ENCODE data around the gene ATP8A2.
"Not testable (repeated sequence)": the region's sequence is repeated elsewhere in the genome, so short reads cannot be mapped to it uniquely, and the experiment has no call there.

ATP8A2 gene

DNA sequence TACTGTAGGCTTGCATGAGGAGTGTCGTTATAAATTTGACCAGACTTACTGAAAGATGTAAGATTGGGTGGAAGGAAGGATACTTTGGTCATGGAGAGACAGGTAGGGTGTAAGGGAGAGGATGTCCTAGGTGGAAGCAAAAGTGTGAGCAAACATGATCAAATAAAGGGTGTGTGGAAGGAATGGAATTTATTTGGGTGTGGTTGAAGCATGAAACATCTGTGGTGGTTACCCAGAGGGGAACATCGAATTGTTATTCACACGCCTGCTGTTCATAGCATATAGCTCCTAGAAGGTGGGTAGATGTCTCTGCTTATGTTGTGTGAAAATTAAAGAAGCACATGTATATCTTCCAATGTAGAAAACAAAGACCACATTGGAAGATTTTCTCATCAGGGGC, 157.7 kb downstream of the ATP8A2 start:
- H3K27me3 ChIP-seq (ENCODE audit: control insufficient read depth in 1 of 2, insufficient read depth in 2 of 2, low read length in 2 of 2): no peaks in the 10 kb centered on the region
- H3K9ac ChIP-seq (ENCODE audit: low read length in 2 of 2): no peak overlapping the region
- H3K4me1 ChIP-seq (ENCODE audit: control insufficient read depth, insufficient read depth, low read length): no peaks in the 10 kb centered on the region
- H3K27ac ChIP-seq (ENCODE audit: low read length): no peak overlapping the region
- no peak overlapping the region for H3K4me3 ChIP-seq (ENCODE audit: low read length in 2 of 2)
- no peaks in the 10 kb centered on the region for H3K36me3 ChIP-seq (ENCODE audit: control insufficient read depth in 2 of 2, insufficient read depth in 2 of 2, low read length in 2 of 2)
- peaks cover 8 to 9% of the 10 kb centered on the region in 2 donors for H3K9me3 ChIP-seq (ENCODE audit: control insufficient read depth in 2 of 2, low read length in 2 of 2)

DNA sequence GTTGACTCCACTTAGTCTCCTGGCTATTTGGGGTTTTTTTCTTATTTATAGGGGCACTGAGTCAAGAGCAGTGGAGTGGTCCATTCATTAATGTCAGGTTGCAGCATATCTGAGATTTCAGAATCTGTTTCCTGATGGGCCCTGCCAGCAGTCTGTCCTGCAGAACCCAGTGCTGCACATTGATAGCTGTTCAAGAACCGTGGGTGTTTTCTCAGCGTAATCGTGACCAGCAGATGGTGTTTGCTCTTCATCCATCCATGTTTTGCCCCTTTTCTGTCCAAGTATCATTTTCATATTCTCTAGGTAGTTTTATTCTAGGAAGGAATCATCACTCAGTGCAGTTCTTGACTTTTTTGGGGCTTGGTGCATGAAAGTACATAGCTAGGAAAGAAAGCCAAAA, 166.5 kb downstream of the ATP8A2 start:
- Histone ChIP-seq H3K27me3 (ENCODE audit: control insufficient read depth in 1 of 2, insufficient read depth in 2 of 2, low read length in 2 of 2) (no peaks in the 10 kb centered on the region), H3K4me1 (ENCODE audit: control insufficient read depth, insufficient read depth, low read length) (no peaks in the 10 kb centered on the region), H3K36me3 (ENCODE audit: control insufficient read depth in 2 of 2, insufficient read depth in 2 of 2, low read length in 2 of 2) (no peaks in the 10 kb centered on the region), H3K9ac (ENCODE audit: low read length in 2 of 2) (no peak overlapping the region), H3K9me3 (ENCODE audit: control insufficient read depth in 2 of 2, low read length in 2 of 2) (no peaks in the 10 kb centered on the region), H3K27ac (ENCODE audit: low read length) (no peak overlapping the region), H3K4me3 (ENCODE audit: low read length in 2 of 2) (no peak overlapping the region)

DNA sequence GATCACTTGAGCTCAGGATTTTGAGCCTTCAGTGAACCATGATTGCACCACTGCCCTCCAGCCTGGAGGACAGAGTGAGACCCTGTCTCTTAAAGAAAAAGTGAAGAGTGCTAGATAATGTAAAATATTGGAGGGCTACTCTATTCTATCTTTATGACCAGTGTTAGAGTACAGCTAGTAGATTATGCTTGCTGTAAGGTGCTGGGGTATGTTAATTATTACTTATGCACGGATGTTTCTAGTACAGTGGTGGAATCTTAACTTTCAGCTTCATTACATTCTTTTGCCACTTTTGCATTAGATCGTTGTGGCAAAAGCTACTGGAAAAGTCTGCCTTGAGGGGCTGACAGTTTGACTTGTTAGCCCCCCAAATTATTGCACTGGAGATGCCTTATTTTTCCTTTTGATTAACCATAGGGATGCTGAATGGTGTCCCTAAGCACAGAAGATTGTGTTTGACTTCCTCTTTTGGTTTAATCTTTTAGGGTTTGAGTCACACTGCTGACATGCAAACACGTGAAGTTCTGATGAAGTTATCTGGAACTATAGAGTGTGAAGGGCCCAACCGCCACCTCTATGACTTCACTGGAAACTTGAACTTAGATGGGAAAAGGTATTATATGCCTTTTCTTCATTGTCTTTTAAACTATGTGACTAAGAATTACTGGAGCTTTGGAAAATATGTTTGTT, 169.8 kb downstream of the ATP8A2 start:
- Histone ChIP-seq H3K27ac (ENCODE audit: low read length) (no peak overlapping the region), H3K36me3 (ENCODE audit: control insufficient read depth in 2 of 2, insufficient read depth in 2 of 2, low read length in 2 of 2) (no peaks in the 10 kb centered on the region), H3K9me3 (ENCODE audit: control insufficient read depth in 2 of 2, low read length in 2 of 2) (no peaks in the 10 kb centered on the region), H3K4me3 (ENCODE audit: low read length in 2 of 2) (no peak overlapping the region), H3K4me1 (ENCODE audit: control insufficient read depth, insufficient read depth, low read length) (no peaks in the 10 kb centered on the region), H3K9ac (ENCODE audit: low read length in 2 of 2) (no peak overlapping the region), H3K27me3 (ENCODE audit: control insufficient read depth in 1 of 2, insufficient read depth in 2 of 2, low read length in 2 of 2) (no peaks in the 10 kb centered on the region)

DNA sequence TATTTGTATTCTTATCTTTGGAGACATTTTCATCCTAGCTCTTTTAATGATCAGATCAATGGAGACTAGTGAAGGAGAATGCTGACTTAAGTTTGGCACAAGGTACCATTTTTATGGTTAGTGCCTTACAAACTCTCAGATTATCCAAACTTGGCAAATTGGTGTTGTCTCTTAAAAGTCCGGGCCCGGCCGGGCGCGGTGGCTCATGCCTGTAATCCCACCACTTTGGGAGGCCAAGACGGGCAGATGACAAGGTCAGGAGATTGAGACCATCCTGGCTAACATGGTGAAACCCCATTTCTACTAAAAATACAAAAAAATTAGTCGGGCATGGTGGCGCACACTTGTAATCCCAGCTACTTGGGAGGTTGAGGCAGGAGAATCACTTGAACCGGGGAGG, 177.2 kb downstream of the ATP8A2 start:
- H3K9me3 ChIP-seq (ENCODE audit: control insufficient read depth in 2 of 2, low read length in 2 of 2); H3K27me3 ChIP-seq (ENCODE audit: control insufficient read depth in 1 of 2, insufficient read depth in 2 of 2, low read length in 2 of 2); H3K4me3 ChIP-seq (ENCODE audit: low read length in 2 of 2); H3K9ac ChIP-seq (ENCODE audit: low read length in 2 of 2); H3K36me3 ChIP-seq (ENCODE audit: control insufficient read depth in 2 of 2, insufficient read depth in 2 of 2, low read length in 2 of 2); H3K27ac ChIP-seq (ENCODE audit: low read length); H3K4me1 ChIP-seq (ENCODE audit: control insufficient read depth, insufficient read depth, low read length): not testable (repeated sequence)

DNA sequence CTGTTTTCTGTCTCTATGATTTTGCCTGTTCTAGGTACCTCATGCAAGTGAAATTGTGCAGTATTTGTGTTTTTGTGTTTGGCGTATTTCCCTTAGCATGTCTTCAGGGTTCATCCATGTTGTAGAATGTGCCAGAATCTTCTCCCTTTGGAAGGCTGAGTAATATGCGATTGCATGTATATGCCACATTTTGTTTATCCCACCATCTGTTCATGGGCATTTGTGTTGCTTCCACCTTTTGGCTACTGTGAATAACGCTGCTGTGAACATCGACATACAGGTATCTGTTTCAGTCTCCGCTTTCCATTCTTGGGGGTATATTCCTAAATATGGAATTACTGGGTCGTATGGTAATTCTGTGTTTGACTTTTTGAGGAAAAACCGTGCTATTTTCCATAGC, 190.0 kb downstream of the ATP8A2 start:
- no peak overlapping the region for H3K9ac ChIP-seq (ENCODE audit: low read length in 2 of 2)
- no peaks in the 10 kb centered on the region for H3K4me1 ChIP-seq (ENCODE audit: control insufficient read depth, insufficient read depth, low read length)

DNA sequence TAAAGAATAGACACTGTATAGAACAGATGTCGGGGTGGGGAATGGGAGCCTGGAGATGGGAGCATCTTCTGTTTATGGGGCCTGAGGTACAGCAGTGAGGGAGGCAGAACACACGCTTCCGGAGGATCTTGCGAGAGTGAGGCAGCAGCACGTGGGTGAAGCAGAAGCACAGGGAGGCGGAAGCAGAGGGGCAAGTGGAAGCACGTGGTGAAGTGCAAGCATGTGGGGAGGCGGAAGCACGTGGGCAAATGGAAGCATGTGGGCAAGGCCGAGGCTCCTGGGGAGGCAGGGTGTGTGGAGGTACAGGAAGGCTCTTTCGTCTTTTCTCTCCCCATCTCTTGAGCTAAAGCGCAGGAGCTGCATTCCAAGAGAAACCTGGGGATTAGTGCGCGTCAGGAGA, 198.4 kb downstream of the ATP8A2 start:
- no peak overlapping the region for H3K4me3 ChIP-seq (ENCODE audit: low read length in 2 of 2)
- H3K27ac ChIP-seq (ENCODE audit: low read length): no peak overlapping the region
- H3K9me3 ChIP-seq (ENCODE audit: control insufficient read depth in 2 of 2, low read length in 2 of 2): no peaks in the 10 kb centered on the region
- H3K27me3 ChIP-seq (ENCODE audit: control insufficient read depth in 1 of 2, insufficient read depth in 2 of 2, low read length in 2 of 2): peaks cover 0 to 2% of the 10 kb centered on the region in 2 donors
- no peaks in the 10 kb centered on the region for H3K36me3 ChIP-seq (ENCODE audit: control insufficient read depth in 2 of 2, insufficient read depth in 2 of 2, low read length in 2 of 2)
- no peak overlapping the region for H3K9ac ChIP-seq (ENCODE audit: low read length in 2 of 2)
- no peaks in the 10 kb centered on the region for H3K4me1 ChIP-seq (ENCODE audit: control insufficient read depth, insufficient read depth, low read length)

More for the DNA sequence above, 190.0 kb downstream of the ATP8A2 start:
- Histone ChIP-seq H3K27me3 (ENCODE audit: control insufficient read depth in 1 of 2, insufficient read depth in 2 of 2, low read length in 2 of 2) (no peaks in the 10 kb centered on the region), H3K36me3 (ENCODE audit: control insufficient read depth in 2 of 2, insufficient read depth in 2 of 2, low read length in 2 of 2) (no peaks in the 10 kb centered on the region), H3K27ac (ENCODE audit: low read length) (no peak overlapping the region), H3K4me3 (ENCODE audit: low read length in 2 of 2) (no peak overlapping the region), H3K9me3 (ENCODE audit: control insufficient read depth in 2 of 2, low read length in 2 of 2) (no peaks in the 10 kb centered on the region)

DNA sequence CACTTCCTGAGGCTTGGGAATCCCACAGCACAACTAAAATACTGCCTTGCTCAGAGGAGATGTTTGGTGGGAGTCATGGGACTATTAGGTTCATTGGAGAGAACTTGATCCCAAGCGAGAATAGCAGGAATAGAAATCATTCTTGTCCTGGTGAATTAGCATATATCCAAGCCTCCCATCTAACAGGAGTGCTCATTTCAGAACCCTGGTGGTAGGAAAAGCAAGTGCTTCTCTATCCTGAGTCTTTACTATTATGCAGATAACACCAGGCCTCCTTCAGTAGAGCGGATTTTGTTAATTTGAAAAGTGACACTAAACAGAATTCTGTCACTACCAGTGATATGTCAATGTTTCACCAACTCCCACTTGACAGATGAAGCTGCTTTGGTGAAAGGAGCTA, 199.5 kb downstream of the ATP8A2 start:
- Histone ChIP-seq H3K36me3 (ENCODE audit: control insufficient read depth in 2 of 2, insufficient read depth in 2 of 2, low read length in 2 of 2) (no peaks in the 10 kb centered on the region), H3K27ac (ENCODE audit: low read length) (no peak overlapping the region), H3K4me1 (ENCODE audit: control insufficient read depth, insufficient read depth, low read length) (no peaks in the 10 kb centered on the region), H3K27me3 (ENCODE audit: control insufficient read depth in 1 of 2, insufficient read depth in 2 of 2, low read length in 2 of 2) (peaks cover 0 to 2% of the 10 kb centered on the region in 2 donors), H3K9ac (ENCODE audit: low read length in 2 of 2) (no peak overlapping the region), H3K9me3 (ENCODE audit: control insufficient read depth in 2 of 2, low read length in 2 of 2) (no peaks in the 10 kb centered on the region), H3K4me3 (ENCODE audit: low read length in 2 of 2) (no peak overlapping the region)

DNA sequence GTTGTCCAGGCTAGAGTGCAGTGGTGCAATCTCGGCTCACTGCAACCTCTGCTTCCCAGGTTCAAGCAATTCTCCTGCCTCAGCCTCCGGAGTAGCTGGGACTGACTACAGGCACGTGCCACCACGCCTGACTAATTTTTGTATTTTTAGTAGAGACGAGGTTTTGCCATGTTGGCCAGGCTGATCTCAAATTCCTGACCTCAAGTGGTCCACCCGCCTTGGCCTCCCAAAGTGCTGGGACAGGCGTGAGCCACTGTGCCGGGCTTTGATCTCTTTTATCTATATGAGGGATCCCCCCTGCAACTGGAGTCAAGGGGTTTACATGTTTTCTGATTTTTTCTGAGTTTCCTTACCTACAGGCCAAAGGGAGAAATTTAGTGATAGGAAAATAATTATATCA, 200.4 kb downstream of the ATP8A2 start:
- H3K27me3 ChIP-seq (ENCODE audit: control insufficient read depth in 1 of 2, insufficient read depth in 2 of 2, low read length in 2 of 2): not testable (repeated sequence)

DNA sequence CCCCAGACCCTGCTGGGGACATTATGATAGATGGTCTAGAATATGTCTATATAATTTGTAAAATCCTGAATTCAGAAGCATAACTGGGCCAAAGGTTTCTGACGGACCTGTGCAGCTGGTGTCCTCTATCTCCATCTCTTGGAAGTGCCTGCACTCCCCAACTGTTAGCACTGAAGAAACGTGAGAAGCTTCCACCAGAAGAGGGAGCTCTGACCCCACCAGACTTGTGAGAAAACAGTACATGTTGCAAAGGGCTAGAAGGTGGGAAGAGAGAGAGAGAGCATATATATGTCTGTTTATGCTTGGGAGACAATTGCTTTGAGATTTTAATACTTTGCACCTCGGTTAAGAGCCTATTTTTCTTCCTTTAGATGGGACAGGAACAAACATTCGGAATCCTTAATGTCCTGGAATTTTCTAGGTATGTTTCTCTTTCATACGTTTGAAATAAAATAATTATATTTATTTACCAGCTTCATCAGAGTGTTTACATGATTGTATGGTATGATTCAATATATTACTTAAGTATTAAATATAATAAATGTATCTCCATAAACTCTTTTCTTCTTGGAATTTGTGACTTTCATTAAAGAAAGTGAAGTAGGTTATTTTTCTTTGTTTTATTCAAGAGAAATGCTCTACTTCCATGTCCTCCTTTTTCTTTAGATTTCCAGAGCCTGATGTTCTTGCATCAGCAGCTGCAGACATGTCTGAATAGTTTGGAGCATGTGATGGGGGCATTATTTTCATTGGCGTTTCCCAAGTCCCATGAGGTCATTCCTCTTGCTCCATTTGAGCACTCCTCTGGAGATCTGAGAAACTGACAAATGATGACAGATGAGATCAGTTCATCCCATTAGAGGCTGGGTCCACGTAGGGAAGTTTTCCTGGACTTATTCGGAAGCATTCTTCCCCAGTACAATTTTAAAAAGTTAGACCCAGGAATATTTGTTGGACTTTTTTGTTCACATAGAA, 202.9 kb downstream of the ATP8A2 start:
- H3K4me3 ChIP-seq (ENCODE audit: low read length in 2 of 2): no peak overlapping the region
- peaks cover 0 to 2% of the 10 kb centered on the region in 2 donors for H3K27me3 ChIP-seq (ENCODE audit: control insufficient read depth in 1 of 2, insufficient read depth in 2 of 2, low read length in 2 of 2)
- no peak overlapping the region for H3K27ac ChIP-seq (ENCODE audit: low read length)
- H3K4me1 ChIP-seq (ENCODE audit: control insufficient read depth, insufficient read depth, low read length): no peaks in the 10 kb centered on the region
- H3K36me3 ChIP-seq (ENCODE audit: control insufficient read depth in 2 of 2, insufficient read depth in 2 of 2, low read length in 2 of 2): no peaks in the 10 kb centered on the region
- no peaks in the 10 kb centered on the region for H3K9me3 ChIP-seq (ENCODE audit: control insufficient read depth in 2 of 2, low read length in 2 of 2)
- no peak overlapping the region for H3K9ac ChIP-seq (ENCODE audit: low read length in 2 of 2)

More for the DNA sequence above, 200.4 kb downstream of the ATP8A2 start:
- H3K4me1 ChIP-seq (ENCODE audit: control insufficient read depth, insufficient read depth, low read length); H3K9ac ChIP-seq (ENCODE audit: low read length in 2 of 2); H3K36me3 ChIP-seq (ENCODE audit: control insufficient read depth in 2 of 2, insufficient read depth in 2 of 2, low read length in 2 of 2); H3K9me3 ChIP-seq (ENCODE audit: control insufficient read depth in 2 of 2, low read length in 2 of 2); H3K27ac ChIP-seq (ENCODE audit: low read length); H3K4me3 ChIP-seq (ENCODE audit: low read length in 2 of 2): not testable (repeated sequence)

DNA sequence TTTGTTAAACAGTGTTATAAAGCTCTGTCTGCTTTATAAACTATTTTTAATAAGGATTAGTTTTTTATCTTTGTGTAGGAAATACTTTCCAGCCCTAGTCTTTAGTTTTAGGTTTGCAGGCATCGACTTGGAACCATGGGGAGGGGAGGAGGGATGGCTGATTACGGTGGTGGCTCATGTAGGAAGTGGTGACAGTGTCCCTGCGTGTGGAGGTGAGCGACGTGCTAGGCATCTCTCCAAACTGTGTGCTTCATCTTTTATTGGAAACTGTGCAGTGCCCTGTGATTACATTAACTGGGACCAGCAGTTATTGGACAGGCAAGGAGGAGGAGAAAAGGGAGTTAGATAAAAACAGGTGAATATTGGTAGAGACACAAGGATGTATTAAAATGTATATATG, 203.8 kb downstream of the ATP8A2 start:
- no peak overlapping the region for H3K9ac ChIP-seq (ENCODE audit: low read length in 2 of 2)
- H3K27ac ChIP-seq (ENCODE audit: low read length): no peak overlapping the region
- peaks cover 0 to 2% of the 10 kb centered on the region in 2 donors for H3K27me3 ChIP-seq (ENCODE audit: control insufficient read depth in 1 of 2, insufficient read depth in 2 of 2, low read length in 2 of 2)
- no peaks in the 10 kb centered on the region for H3K4me1 ChIP-seq (ENCODE audit: control insufficient read depth, insufficient read depth, low read length)
- no peaks in the 10 kb centered on the region for H3K36me3 ChIP-seq (ENCODE audit: control insufficient read depth in 2 of 2, insufficient read depth in 2 of 2, low read length in 2 of 2)
- H3K9me3 ChIP-seq (ENCODE audit: control insufficient read depth in 2 of 2, low read length in 2 of 2): no peaks in the 10 kb centered on the region
- H3K4me3 ChIP-seq (ENCODE audit: low read length in 2 of 2): no peak overlapping the region

DNA sequence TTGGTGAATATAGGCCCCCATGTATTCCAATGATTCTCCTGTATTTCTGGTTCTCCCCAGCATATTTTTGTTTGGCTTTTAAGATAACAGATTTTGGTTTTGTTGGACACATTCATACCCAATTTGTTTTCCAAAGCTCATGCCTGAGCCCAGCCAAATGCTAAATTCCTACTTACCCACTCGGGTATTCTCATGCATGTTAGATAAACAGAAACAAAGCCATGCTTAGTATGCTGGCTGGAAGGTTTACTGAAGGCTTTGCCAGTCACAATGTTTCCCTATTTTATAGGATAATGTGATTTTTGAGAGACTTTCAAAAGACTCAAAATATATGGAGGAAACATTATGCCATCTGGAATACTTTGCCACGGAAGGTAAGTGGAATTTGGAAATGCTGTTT, 206.8 kb downstream of the ATP8A2 start:
- Histone ChIP-seq H3K9ac (ENCODE audit: low read length in 2 of 2) (no peak overlapping the region), H3K9me3 (ENCODE audit: control insufficient read depth in 2 of 2, low read length in 2 of 2) (no peaks in the 10 kb centered on the region), H3K36me3 (ENCODE audit: control insufficient read depth in 2 of 2, insufficient read depth in 2 of 2, low read length in 2 of 2) (no peaks in the 10 kb centered on the region), H3K4me1 (ENCODE audit: control insufficient read depth, insufficient read depth, low read length) (no peaks in the 10 kb centered on the region), H3K27ac (ENCODE audit: low read length) (no peak overlapping the region), H3K27me3 (ENCODE audit: control insufficient read depth in 1 of 2, insufficient read depth in 2 of 2, low read length in 2 of 2) (no peaks in the 10 kb centered on the region), H3K4me3 (ENCODE audit: low read length in 2 of 2) (no peak overlapping the region)
